Activated naive CD4-positive, alpha-beta T cell treated with anti-CD3 and anti-CD28 coated beads for 36 hours (primary cell): ENCODE data around the gene PPP1R14B. TPM values are rescaled to one million over a fixed set of nuclear protein-coding genes. Genes with fewer than 3 reads are reported as not detected.

ENCODE experiments used
- CTCF ChIA-PET: fragments of 350-600 bp; sonication (Branson Sonifier 250); formaldehyde crosslinking; loops from one replicate; lab custom pipeline; 2021; ENCODE audit warnings: antibody characterized with exemption; lab: Charles Lee
- DNase-seq: peaks from one replicate; pipeline ENCODE4 v3.0.0-alpha.2; 2020
- H3K27ac Mint-ChIP-seq: one replicate; pipeline ENCODE4 v1.8.0; 2021; ENCODE audit warnings: mild to moderate bottlenecking, mixed read lengths
- H3K27me3 Mint-ChIP-seq: one replicate; pipeline ENCODE4 v1.8.0; 2021; ENCODE audit warnings: low read depth, mixed read lengths
- H3K36me3 Mint-ChIP-seq: one replicate; pipeline ENCODE4 v1.8.0; 2021; ENCODE audit warnings: low read depth, mixed read lengths
- H3K4me1 Mint-ChIP-seq: one replicate; pipeline ENCODE4 v1.8.0; 2021; ENCODE audit warnings: low read depth, mixed read lengths
- H3K4me3 Mint-ChIP-seq: one replicate; pipeline ENCODE4 v1.8.0; 2021; ENCODE audit warnings: mild to moderate bottlenecking, moderate library complexity, mixed read lengths
- H3K9me3 Mint-ChIP-seq: one replicate; pipeline ENCODE4 v1.8.0; 2021; ENCODE audit warnings: mixed read lengths
- intact Hi-C: fragments of 100-400 bp; cut with micrococcal nuclease; formaldehyde crosslinking; loops from one replicate; pipeline ENCODE4 v1.15.1; 2023
- total RNA-seq, 2 experiments: library from RNA; stranded (reverse); gene quantifications; one replicate each; pipeline ENCODE4 v1.2.3, GENCODE V29; 2021

PPP1R14B gene
- total RNA-seq, 2 experiments from 2014 or later: 216 to 227 TPM

DNA sequence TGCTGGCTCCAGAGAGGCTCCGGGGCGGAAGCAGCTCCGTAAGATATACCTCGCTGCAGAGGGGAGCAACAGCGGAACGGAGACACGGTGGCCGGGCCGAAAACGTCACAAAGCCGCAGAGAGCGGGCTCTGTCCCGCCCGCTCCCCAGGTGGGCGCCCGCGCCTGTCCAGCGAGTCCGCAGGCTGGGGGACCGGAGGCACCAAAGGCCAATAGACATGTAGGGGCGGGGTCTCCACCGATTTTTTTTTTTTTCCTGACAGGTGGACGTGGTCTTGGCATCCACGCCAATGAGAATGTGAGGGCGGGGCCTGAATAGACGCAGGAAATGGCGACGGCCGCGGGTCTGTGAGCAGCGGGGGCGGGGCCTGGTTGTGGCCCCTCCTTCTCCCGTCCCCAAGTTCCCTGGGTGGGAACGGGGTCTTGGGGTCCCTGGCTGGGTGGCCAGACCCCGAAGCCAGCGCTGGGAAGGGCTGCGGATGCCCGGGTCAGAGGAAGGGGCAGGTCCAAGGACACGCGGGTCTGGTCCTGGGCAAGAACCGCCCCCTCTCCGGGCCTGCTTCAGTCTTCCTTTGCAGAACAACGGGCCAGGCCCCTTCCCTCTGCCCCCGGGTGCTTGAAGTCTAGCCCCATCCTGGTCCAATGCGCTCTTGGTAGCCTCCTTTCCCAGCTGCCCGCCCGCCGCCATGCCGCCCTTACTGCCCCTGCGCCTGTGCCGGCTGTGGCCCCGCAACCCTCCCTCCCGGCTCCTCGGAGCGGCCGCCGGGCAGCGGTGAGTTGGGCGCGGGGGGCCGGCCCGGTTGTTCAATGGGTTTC lies 16.4 kb downstream of the PPP1R14B start, which contains the start of gene DNAJC4:
TSS of gene DNAJC4 (plus strand) at position 378 of the 814 bp plus-strand sequence. CDS start at position 685, 307 bp downstream.
- CTCF ChIA-PET: no interaction called here

DNA sequence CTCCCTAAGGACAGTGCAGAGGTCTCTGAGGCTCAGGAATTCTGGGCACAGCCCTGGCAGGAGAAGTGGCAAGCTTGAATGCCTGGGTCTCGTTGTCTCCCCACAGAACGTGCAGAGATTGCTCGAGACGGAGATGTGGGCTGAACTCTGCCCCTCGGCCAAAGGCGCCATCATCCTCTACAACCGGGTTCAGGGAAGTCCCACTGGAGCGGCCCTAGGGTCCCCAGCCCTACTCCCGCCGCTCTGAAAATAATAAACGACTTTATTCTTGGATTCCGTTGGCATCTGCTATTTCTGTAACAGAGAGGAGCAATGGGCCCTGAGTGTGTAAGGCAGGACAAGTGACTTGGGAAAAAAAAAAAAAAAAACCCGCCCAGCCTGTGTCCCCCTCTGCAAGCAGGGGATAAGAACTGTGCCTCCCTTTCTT lies 17.0 kb downstream of the PPP1R14B start:
- intact Hi-C loops: loop anchor here (1.0 to 2.0 kb wide), 5 partner anchors 12 to 76 kb away; partner anchors contain the start of genes ESRRA, FKBP2 and PPP1R14B
- peaks cover 2% of the 10 kb centered on the region for H3K36me3 Mint-ChIP-seq
- no peaks in the 10 kb centered on the region for H3K27me3 Mint-ChIP-seq
- no peaks in the 10 kb centered on the region for H3K9me3 Mint-ChIP-seq
- peak overlapping the region; percentile 78 for H3K4me3 Mint-ChIP-seq
- peak overlapping the region; percentile 71 for H3K27ac Mint-ChIP-seq
- CTCF ChIA-PET: no interaction called here
- H3K4me1 Mint-ChIP-seq: peaks cover 44% of the 10 kb centered on the region
- DNase-seq: no peak

More for the DNA sequence above, 16.4 kb downstream of the PPP1R14B start, which contains the start of gene DNAJC4:
- Mint-ChIP-seq H3K36me3 (peaks cover 2% of the 10 kb centered on the region), H3K27me3 (no peaks in the 10 kb centered on the region), H3K4me3 (peak within 1 kb of the TSS; percentile 78), H3K27ac (peak within 1 kb of the TSS; percentile 75), H3K4me1 (peaks cover 43% of the 10 kb centered on the region), H3K9me3 (no peaks in the 10 kb centered on the region)
- intact Hi-C loops: loop anchor here (1.0 to 2.0 kb wide), 5 partner anchors 11 to 75 kb away; partner anchors contain the start of genes ESRRA, FKBP2 and PPP1R14B
- peak; percentile 94 for DNase-seq

- Mint-ChIP-seq H3K27me3 (no peaks in the 10 kb centered on the region), H3K36me3 (peaks cover 2% of the 10 kb centered on the region), H3K9me3 (no peaks in the 10 kb centered on the region), H3K4me1 (peaks cover 44% of the 10 kb centered on the region), H3K27ac (no peak overlapping the region), H3K4me3 (peak overlapping the region; percentile 78)
- DNase-seq: no peak
- CTCF ChIA-PET: no interaction called here
- intact Hi-C loops: no loop called here
Observed at GRCh38 chr11:64229090-64229743, 17.5 kb downstream of the PPP1R14B start.

DNA sequence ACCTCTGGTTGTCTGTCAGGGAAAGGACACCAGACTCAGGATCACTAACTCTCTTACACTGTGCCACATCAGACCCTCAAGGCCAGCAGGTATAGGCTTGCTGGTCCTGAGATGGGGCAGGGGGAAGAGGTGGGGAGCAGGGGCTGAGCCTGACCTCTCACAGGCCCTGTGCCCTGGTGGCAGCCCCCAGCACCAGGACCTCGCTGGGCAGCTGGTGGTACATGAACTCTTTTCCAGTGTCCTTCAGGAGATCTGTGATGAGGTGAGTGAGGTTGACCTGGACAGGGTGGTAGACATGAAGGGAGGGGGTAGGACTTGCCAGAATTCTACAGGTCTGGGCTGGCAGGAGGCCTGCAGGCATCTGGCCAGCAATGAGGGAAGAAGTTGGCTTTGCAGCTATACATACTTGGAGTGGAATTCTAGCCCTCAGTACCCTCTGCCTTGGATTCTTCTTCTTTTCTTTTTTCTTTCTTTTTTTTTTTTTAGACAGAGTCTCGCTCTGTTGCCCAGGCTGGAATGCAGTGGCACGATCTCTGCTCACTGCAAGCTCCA lies 19.3 kb downstream of the PPP1R14B start:
- Mint-ChIP-seq H3K36me3 (peaks cover 2% of the 10 kb centered on the region), H3K4me1 (peaks cover 44% of the 10 kb centered on the region), H3K4me3 (peak overlapping the region; percentile 87), H3K27ac (peak overlapping the region; percentile 85), H3K9me3 (no peaks in the 10 kb centered on the region), H3K27me3 (no peaks in the 10 kb centered on the region)
- CTCF ChIA-PET: interaction anchor here (1.0 to 3.2 kb wide), 5 partner anchors 21 to 77 kb away, joined by 3 to 13 read pairs (median 7); partner anchors contain the start of gene FERMT3
- no peak for DNase-seq
- intact Hi-C loops: no loop called here

DNA sequence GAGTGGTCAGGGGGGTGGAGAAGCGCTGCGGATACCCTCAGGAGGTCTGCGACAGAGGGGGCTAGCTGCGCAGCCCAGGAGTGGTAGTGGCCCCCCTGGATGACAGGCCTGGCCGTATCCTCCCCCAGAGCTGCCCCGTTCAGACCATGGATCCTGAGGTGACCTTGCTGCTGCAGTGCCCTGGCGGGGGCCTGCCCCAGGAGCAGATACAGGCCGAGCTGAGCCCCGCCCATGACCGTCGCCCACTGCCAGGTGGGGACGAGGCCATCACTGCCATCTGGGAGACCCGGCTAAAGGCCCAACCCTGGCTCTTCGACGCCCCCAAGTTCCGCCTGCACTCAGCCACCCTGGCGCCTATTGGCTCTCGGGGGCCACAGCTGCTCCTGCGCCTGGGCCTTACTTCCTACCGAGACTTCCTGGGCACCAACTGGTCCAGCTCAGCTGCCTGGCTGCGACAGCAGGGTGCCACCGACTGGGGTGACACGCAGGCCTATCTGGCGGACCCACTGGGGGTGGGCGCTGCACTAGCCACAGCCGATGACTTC lies 20.2 kb downstream of the PPP1R14B start:
- Mint-ChIP-seq H3K9me3 (no peaks in the 10 kb centered on the region), H3K36me3 (peaks cover 2% of the 10 kb centered on the region), H3K4me1 (peaks cover 39% of the 10 kb centered on the region), H3K27me3 (no peaks in the 10 kb centered on the region), H3K4me3 (peak overlapping the region; percentile 87), H3K27ac (peak overlapping the region; percentile 85)
- intact Hi-C loops: loop anchor here (1.0 kb wide), 5 partner anchors 15 to 58 kb away; partner anchors contain the start of genes BAD and FKBP2
- CTCF ChIA-PET: interaction anchor here (0.9 to 3.2 kb wide), 6 partner anchors 9 to 78 kb away, joined by 3 to 13 read pairs (median 6); partner anchors contain the start of gene FERMT3
- DNase-seq: peak; percentile 71

GRCh38 chr11:64225608-64226506 lies 20.9 kb downstream of the PPP1R14B start, which contains the start of the genes NUDT22 and TRPT1:
Gene NUDT22, plus strand, starts transcription at chr11:64226274. Its CDS starts 379 bp downstream, at chr11:64226653.
Gene TRPT1, minus strand, starts transcription at chr11:64226186. Its CDS starts 326 bp downstream, at chr11:64225860.
- peak within 1 kb of the TSS; percentile 90 for H3K27ac Mint-ChIP-seq
- CTCF ChIA-PET: interaction anchor here (0.9 to 3.2 kb wide), 4 partner anchors 10 to 76 kb away, joined by 3 to 13 read pairs (median 9); partner anchors contain the start of gene FERMT3
- H3K4me3 Mint-ChIP-seq: peak within 1 kb of the TSS; percentile 87
- peaks cover 4% of the 10 kb centered on the region for H3K36me3 Mint-ChIP-seq
- H3K9me3 Mint-ChIP-seq: no peaks in the 10 kb centered on the region
- no peaks in the 10 kb centered on the region for H3K27me3 Mint-ChIP-seq
- DNase-seq: peak; percentile 94
- intact Hi-C loops: loop anchor here (1.0 kb wide), 5 partner anchors 15 to 58 kb away; partner anchors contain the start of genes BAD and FKBP2
- peaks cover 34% of the 10 kb centered on the region for H3K4me1 Mint-ChIP-seq

- intact Hi-C loops: no loop called here
- Mint-ChIP-seq H3K27ac (peak overlapping the region; percentile 90), H3K9me3 (no peaks in the 10 kb centered on the region), H3K4me3 (peak overlapping the region; percentile 87), H3K36me3 (peaks cover 5% of the 10 kb centered on the region), H3K27me3 (no peaks in the 10 kb centered on the region), H3K4me1 (peaks cover 33% of the 10 kb centered on the region)
- CTCF ChIA-PET: interaction anchor here (0.6 to 3.2 kb wide), 4 partner anchors 18 to 606 kb away, joined by 5 to 13 read pairs (median 8); partner anchors contain the start of gene FERMT3
- DNase-seq: no peak
Observed at GRCh38 chr11:64224891-64225607, 21.7 kb downstream of the PPP1R14B start.

DNA sequence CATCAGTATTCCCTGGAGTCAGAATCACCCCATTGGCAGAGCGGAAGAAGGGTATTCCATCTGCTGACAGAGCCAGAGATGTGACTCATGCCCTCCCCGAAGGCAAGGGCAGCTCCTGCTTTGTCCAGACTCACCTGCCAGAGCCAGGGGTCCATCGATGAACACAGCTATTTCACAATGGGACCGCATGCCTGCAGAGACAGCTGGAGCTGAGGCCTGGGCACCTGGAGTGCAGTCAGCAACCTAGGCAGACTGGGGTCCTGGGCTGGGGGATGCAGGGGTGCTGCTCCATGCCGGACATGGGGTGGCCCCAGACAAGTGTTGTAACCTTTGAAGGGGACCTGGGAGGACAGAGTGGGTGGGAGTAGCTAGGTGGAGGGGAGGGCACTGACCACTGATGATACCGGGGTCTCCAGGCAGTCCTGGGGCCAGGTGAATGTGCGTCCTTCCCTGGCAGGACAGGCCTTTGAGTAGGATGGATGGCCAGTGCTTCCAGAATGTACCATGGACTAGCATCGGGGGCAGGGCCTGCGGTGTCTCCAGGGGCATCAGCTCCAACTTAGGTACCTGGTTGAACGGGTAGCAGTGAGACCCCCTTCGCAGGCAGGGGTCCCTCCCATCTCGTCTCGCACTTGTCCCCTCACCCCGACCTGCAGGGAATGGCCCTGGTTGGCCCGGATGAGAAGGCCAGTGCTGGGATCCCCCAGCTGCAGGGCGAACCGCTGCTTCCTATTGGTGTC lies 22.4 kb downstream of the PPP1R14B start:
- Mint-ChIP-seq H3K9me3 (no peaks in the 10 kb centered on the region), H3K36me3 (peaks cover 3% of the 10 kb centered on the region), H3K27me3 (no peaks in the 10 kb centered on the region), H3K27ac (no peak overlapping the region), H3K4me1 (peaks cover 27% of the 10 kb centered on the region), H3K4me3 (peak overlapping the region; percentile 87)
- intact Hi-C loops: no loop called here
- CTCF ChIA-PET: interaction anchor here (0.6 to 1.4 kb wide), 4 partner anchors 10 to 605 kb away, joined by 3 to 6 read pairs (median 5); partner anchors contain the start of gene FERMT3
- DNase-seq: no peak

- no peaks in the 10 kb centered on the region for H3K9me3 Mint-ChIP-seq
- no peak overlapping the region for H3K4me3 Mint-ChIP-seq
- intact Hi-C loops: no loop called here
- no peaks in the 10 kb centered on the region for H3K27me3 Mint-ChIP-seq
- no peak for DNase-seq
- H3K27ac Mint-ChIP-seq: no peak overlapping the region
- peaks cover 21% of the 10 kb centered on the region for H3K4me1 Mint-ChIP-seq
- CTCF ChIA-PET: interaction anchor here (1.1 to 1.4 kb wide), 2 partner anchors 9 to 18 kb away, joined by 3 to 5 read pairs; no protein-coding TSS in a partner anchor
- H3K36me3 Mint-ChIP-seq: peaks cover 11% of the 10 kb centered on the region
Observed at GRCh38 chr11:64223001-64223651, 23.6 kb downstream of the PPP1R14B start.
